Testis (tissue), 2 donors: ENCODE results near the gene VCAM1.
"Not testable (repeated sequence)": the region's sequence is repeated elsewhere in the genome, so short reads cannot be mapped to it uniquely, and the experiment has no call there.

ENCODE experiments used
- POLR2A ChIP-seq: fragments of 450-650 bp; IDR thresholded peaks from one replicate; pipeline ENCODE4 v1.6.1; 2017; ENCODE audit warnings: antibody characterized with exemption, mild to moderate bottlenecking, moderate library complexity
- TF ChIP-seq, protein P1 (sequence below), 3 experiments: fragments of 450-650 bp in 2 of 3; fragments of 200-600 bp in 1 of 3; sonication (generic) in 1 of 3; IDR thresholded peaks; one replicate each; pipeline ENCODE4 v1.5.1; 2016 to 2019; ENCODE audit warnings: antibody characterized with exemption in 3 of 3, mild to moderate bottlenecking in 2 of 3, moderate library complexity in 1 of 3

GRCh38 chr1:100713027-100713426 is 6.5 kb upstream of the VCAM1 start:
- TF ChIP-seq, protein P1, sequence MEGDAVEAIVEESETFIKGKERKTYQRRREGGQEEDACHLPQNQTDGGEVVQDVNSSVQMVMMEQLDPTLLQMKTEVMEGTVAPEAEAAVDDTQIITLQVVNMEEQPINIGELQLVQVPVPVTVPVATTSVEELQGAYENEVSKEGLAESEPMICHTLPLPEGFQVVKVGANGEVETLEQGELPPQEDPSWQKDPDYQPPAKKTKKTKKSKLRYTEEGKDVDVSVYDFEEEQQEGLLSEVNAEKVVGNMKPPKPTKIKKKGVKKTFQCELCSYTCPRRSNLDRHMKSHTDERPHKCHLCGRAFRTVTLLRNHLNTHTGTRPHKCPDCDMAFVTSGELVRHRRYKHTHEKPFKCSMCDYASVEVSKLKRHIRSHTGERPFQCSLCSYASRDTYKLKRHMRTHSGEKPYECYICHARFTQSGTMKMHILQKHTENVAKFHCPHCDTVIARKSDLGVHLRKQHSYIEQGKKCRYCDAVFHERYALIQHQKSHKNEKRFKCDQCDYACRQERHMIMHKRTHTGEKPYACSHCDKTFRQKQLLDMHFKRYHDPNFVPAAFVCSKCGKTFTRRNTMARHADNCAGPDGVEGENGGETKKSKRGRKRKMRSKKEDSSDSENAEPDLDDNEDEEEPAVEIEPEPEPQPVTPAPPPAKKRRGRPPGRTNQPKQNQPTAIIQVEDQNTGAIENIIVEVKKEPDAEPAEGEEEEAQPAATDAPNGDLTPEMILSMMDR (IDR thresholded peaks at IDR 0.05) = not testable (repeated sequence)
- TF ChIP-seq POLR2A = not testable (repeated sequence)
